ENCODE results near the gene EIF4H. TPM values are rescaled to one million over a fixed set of nuclear protein-coding genes. Genes with fewer than 3 reads are reported as not detected.

EIF4H gene
- total and polyA plus RNA-seq, 2 experiments from 2014 or later: 183 to 309 TPM

GRCh38 chr7:74129887-74130286 lies 44.3 kb upstream of the EIF4H start:
- H3K4me3 Mint-ChIP-seq: no peak overlapping the region
- Histone ChIP-seq H3K4me1 (ENCODE audit: insufficient read depth) (no peaks in the 10 kb centered on the region), H2AFZ (no peak overlapping the region), H3K36me3 (ENCODE audit: insufficient read depth) (no peaks in the 10 kb centered on the region), H3F3A (replicated peaks; ENCODE audit: low read depth) (no peaks in the 10 kb centered on the region), H3K4me2 (no peak overlapping the region), H3K27me3 (ENCODE audit: insufficient read depth) (no peaks in the 10 kb centered on the region), H3K79me2 (replicated peaks; ENCODE audit: insufficient read depth) (no peaks in the 10 kb centered on the region), H4K20me1 (replicated peaks; ENCODE audit: insufficient read depth) (no peaks in the 10 kb centered on the region), H3K27ac (ENCODE audit: low read depth) (no peak overlapping the region), H3K4me3 (no peak overlapping the region), H3K9me2 (ENCODE audit: insufficient read depth) (no peaks in the 10 kb centered on the region)
- H3K4me1 Mint-ChIP-seq: peaks cover 12% of the 10 kb centered on the region
- H3K36me3 Mint-ChIP-seq (ENCODE audit: low read depth): no peaks in the 10 kb centered on the region
- H3K27ac Mint-ChIP-seq: no peak overlapping the region
- peaks cover 9% of the 10 kb centered on the region for H3K27me3 Mint-ChIP-seq (ENCODE audit: insufficient read depth, low read depth, poor library complexity)
- no peak for DNase-seq (ENCODE audit: low spot score)
- TF ChIP-seq NANOG (IDR thresholded peaks at IDR 0.05; ENCODE audit: borderline replicate concordance) (no peak), JUNB (IDR thresholded peaks at IDR 0.05; ENCODE audit: unreplicated experiment) (no peak), POLR2AphosphoS5 (IDR thresholded peaks at IDR 0.05; ENCODE audit: low read depth) (no peak), ETS1 (IDR thresholded peaks at IDR 0.05) (no peak), ZNF331 (CRISPR knock-in tag; IDR thresholded peaks at IDR 0.05; ENCODE audit: low read depth) (no peak), ZNF462 (CRISPR knock-in tag; IDR thresholded peaks at IDR 0.05) (no peak), EZH2 (IDR thresholded peaks at IDR 0.05; ENCODE audit: low read depth, unreplicated experiment) (no peak), REST (IDR thresholded peaks at IDR 0.05; ENCODE audit: unreplicated experiment) (no peak), ZNF114 (CRISPR knock-in tag; IDR thresholded peaks at IDR 0.05) (no peak), CTCF (conservative IDR thresholded peaks at IDR 0.05; ENCODE audit: low read depth in 2 of 2) (no peak), EZH2phosphoT487 (IDR thresholded peaks at IDR 0.05; ENCODE audit: unreplicated experiment) (no peak), CREB1 (CRISPR knock-in tag; IDR thresholded peaks at IDR 0.05; ENCODE audit: low read depth) (no peak), STAT1 (IDR thresholded peaks at IDR 0.05; ENCODE audit: unreplicated experiment) (no peak)
- no peak for ATAC-seq
- no peaks in the 10 kb centered on the region; the same call in 2 of the 3 replicates for H3K9me3 Mint-ChIP-seq

All from GM23338 (cell line).